WI38 (cell line): ENCODE measurements around the gene RUNX2.

Experiments used
- H3K4me3 ChIP-seq: 2 replicates; pipeline ENCODE4 v1.5.1; 2011; ENCODE audit warnings: low read depth, mild to moderate bottlenecking, control low read depth, low read length
- TF ChIP-seq, protein P1 (sequence below): IDR thresholded peaks from 2 replicates; pipeline ENCODE4 v1.5.1; 2012; ENCODE audit warnings: low read depth, mild to moderate bottlenecking, control low read depth, low read length

The RUNX2 gene

DNA sequence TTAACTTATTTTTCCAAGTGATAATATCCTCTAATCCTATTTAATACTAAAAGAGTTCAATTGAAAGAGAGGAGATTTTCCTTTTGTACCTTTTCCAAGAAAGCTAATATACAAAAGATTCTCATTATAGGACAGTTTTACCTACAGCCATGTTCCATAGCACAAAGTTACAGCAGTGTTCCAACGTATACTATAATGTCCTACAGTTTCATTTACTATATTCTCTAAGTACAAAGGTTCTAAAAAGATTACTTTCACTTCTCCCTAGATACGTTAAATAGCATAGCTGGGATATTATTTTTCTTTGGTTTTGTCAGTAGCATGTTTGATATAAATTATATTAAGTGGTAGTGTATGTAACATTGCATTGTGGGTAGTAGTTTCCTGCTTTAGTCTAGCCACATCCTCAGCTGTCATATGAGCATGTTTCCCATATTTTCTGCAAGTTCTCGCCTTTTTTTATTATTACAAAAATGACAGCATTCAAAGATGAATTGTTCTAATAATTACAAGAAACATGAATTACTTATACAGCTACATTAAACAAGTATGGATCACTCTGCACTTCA is 4.4 kb upstream of the RUNX2 start:
- no peak overlapping the region for H3K4me3 ChIP-seq

GRCh38 chr6:45326698-45327417 is 1.3 kb upstream of the RUNX2 start:
- TF ChIP-seq, protein P1, sequence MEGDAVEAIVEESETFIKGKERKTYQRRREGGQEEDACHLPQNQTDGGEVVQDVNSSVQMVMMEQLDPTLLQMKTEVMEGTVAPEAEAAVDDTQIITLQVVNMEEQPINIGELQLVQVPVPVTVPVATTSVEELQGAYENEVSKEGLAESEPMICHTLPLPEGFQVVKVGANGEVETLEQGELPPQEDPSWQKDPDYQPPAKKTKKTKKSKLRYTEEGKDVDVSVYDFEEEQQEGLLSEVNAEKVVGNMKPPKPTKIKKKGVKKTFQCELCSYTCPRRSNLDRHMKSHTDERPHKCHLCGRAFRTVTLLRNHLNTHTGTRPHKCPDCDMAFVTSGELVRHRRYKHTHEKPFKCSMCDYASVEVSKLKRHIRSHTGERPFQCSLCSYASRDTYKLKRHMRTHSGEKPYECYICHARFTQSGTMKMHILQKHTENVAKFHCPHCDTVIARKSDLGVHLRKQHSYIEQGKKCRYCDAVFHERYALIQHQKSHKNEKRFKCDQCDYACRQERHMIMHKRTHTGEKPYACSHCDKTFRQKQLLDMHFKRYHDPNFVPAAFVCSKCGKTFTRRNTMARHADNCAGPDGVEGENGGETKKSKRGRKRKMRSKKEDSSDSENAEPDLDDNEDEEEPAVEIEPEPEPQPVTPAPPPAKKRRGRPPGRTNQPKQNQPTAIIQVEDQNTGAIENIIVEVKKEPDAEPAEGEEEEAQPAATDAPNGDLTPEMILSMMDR, result no peak
- no peak overlapping the region for H3K4me3 ChIP-seq

More for the DNA sequence above, 4.4 kb upstream of the RUNX2 start:
- TF ChIP-seq, protein P1, result no peak

DNA sequence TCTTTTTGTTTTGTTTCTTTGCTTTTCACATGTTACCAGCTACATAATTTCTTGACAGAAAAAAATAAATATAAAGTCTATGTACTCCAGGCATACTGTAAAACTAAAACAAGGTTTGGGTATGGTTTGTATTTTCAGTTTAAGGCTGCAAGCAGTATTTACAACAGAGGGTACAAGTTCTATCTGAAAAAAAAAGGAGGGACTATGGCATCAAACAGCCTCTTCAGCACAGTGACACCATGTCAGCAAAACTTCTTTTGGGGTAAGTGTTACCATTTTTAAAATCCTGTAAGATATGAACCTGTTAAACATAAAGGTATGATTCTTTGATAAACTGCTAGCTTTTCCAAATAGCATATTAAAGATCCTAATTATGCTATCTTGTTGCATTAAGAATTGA is 393 bp downstream of the RUNX2 start:
- no peak overlapping the region for H3K4me3 ChIP-seq
- TF ChIP-seq, protein P1, result no peak

DNA sequence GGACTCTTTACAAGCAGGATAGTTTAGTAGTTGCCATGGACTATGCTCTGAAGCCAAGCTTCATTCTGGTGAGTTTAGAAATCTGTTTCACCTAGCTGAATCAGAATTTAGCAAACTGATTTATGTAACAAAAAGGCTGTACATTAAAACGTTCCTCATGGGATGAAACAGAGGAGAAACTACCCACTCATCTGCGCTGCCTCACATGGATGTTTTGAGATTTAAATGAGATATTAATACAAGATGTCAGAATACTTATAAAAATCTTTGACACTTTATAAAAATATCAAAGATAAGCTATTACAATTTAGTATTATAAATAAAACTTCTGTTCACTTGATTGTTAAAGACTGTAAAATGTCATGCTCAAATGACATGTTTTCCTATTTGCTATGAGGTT is 16.8 kb downstream of the RUNX2 start:
- H3K4me3 ChIP-seq, result no peak overlapping the region
- TF ChIP-seq, protein P1, result no peak

GRCh38 chr6:45350186-45350710 is 22.1 kb downstream of the RUNX2 start:
- TF ChIP-seq, protein P1, result no peak
- no peak overlapping the region for H3K4me3 ChIP-seq

DNA sequence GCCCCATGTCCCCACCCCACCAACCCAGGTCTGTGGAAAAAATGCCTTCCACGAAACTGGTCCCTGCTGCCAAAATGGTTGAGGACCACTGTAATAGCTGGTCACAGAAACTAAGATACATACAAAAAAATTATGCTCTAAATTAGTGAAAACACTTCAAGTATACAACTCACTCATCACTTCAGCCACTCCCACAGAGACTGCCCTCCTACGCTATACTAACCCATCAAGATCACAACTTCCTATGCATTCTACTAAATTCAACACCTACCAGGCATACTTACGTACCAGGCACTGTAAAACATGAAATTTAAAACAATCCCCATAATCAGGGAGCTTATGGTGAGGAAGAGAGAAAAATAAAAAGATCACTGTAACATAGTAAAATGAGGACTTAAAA is 22.9 kb downstream of the RUNX2 start:
- H3K4me3 ChIP-seq, result no peak overlapping the region
- TF ChIP-seq, protein P1, result no peak

- TF ChIP-seq, protein P1, result no peak
- H3K4me3 ChIP-seq, result no peak overlapping the region
These were observed 23.5 kb downstream of the RUNX2 start for GRCh38 chr6:45351667-45352066.
